Sciatic nerve (tissue), 2 donors: ENCODE data around the gene IBSP. TPM values are rescaled to one million over a fixed set of nuclear protein-coding genes. Genes with fewer than 3 reads are reported as not detected.
A peak's percentile ranks its signal among the peaks of the same experiment; 100 is the strongest.

Experiments
- ATAC-seq: fragments of 200-7000 bp; cut with Tn5 transposase; one replicate; pipeline ENCODE4 v1.9.1; 2020; ENCODE audit warnings: mild to moderate bottlenecking, moderate library complexity
- DNase-seq: peaks from one replicate; pipeline ENCODE4 v3.0.0-alpha.2; 2020; ENCODE audit warnings: low spot score
- intact Hi-C: fragments of 100-400 bp; cut with DNase I; formaldehyde crosslinking; loops from one replicate; pipeline ENCODE4 v1.14.2; 2022
- total RNA-seq: library from RNA; stranded (reverse); fragmentation: NEBNext Ultra II Directional; extraction: Animal tissue kit (Norgen Biotek cat#: 25700); gene quantifications from one replicate; pipeline ENCODE4 v1.2.1, GENCODE V29; 2021
- donor health status: DM: no; HTN: no; CAD: no.
- donor health status: DM: no; HTN: no; CAD: no.

Gene IBSP, protein sequence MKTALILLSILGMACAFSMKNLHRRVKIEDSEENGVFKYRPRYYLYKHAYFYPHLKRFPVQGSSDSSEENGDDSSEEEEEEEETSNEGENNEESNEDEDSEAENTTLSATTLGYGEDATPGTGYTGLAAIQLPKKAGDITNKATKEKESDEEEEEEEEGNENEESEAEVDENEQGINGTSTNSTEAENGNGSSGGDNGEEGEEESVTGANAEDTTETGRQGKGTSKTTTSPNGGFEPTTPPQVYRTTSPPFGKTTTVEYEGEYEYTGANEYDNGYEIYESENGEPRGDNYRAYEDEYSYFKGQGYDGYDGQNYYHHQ
- total RNA-seq: not detected

DNA sequence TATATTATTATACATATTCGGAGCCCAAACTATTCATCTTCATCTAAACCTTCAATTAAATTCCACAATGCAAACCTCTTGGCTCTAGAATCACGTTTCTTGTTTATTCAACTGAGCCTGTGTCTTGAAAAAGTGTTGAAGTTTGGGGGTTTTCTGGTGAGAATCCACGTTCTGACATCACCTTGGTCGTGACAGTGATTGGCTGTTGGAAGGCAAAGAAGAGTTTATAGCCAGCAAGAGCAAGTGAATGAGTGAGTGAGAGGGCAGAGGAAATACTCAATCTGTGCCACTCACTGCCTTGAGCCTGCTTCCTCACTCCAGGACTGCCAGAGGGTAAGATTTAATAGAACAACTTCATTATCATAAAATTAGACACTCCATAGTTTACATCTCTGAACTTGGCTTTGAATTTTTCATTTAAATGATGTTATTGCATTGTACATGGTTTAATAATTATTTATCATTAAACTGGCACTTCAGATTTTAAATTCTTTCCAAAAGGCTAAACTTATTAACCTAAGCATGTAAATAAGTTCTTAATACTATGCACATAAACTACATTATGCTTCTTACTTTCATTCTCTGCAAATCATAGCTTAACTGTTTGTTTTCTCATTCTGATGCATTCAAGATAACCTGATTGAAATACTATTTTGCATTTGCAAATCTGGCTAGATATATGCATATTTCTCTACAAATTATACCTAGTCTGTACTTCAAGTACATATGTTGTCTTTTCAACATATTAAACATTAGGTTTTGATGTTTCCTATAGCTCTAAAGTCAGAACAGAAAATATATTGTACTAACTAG is at the start of gene IBSP:
Gene IBSP (plus strand): TSS at position 254 of the 813 bp plus-strand sequence. CDS start 2,808 bp downstream, outside the sequence.
- intact Hi-C loops: no loop called here
- DNase-seq: no peak
- no peak for ATAC-seq

DNA sequence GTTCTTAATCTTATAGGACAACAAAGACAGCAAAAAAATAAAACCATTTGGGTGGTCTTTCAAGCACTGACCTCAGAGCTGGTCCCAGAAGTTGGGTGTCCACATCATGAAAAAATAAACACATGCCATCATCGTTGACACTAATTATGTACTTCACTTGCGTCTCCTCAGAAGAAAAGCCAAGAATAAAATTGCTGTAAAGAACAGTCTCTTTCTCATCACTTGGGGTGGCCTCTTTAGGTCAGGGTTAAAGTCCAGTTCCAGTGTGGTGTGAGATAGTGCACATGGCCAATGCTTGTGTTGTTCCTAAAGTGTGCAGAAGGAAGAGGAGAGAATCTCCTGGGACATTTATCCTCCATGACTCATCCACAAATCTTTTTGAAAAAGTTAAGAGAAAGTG is 49.5 kb upstream of the IBSP start:
- DNase-seq (no peak), ATAC-seq (peak; percentile 34)
- intact Hi-C loops: no loop called here

- DNase-seq (no peak), ATAC-seq (no peak)
- intact Hi-C loops: no loop called here
Observed at GRCh38 chr4:87758270-87758669, 41.1 kb upstream of the IBSP start.

- ATAC-seq (no peak), DNase-seq (no peak)
- intact Hi-C loops: no loop called here
Observed at GRCh38 chr4:87762311-87762710, 37.0 kb upstream of the IBSP start.

DNA sequence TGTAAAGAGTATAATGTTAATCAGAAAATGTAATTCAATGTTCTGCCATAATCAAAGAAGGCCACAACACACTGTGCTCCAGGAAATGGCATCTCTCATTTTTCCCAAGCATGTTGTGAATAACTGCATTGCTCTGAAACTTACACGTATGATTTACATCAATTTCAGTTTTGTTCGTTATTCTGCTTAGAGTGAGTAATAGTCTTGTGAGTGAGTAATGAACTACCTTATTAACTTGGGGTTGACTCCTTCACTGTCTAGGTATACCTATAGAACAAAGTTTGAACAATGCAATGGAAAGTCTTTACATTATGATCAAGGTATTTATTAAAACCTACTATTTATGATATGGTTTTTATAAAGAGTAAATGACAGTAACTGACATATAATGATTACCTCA is 17.8 kb upstream of the IBSP start:
- ATAC-seq: no peak
- no peak for DNase-seq
- intact Hi-C loops: no loop called here

DNA sequence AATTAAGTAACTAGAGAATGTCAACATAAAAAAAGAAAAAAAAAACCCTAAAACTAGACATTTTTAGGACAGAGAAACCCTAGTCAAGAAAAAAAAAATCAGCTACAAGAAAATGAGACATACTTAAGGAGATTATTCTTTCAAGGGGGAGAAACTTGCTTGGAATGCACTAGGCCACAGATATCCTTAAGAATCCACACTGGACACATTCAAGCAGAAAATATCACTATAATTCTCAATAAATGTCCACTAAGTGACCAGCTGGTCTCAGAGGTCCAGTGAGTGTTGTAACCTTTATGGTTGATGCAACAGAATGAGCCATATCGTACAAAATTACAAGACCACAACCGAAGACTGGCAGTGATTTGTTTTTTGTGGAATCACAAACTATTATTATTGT is 15.6 kb upstream of the IBSP start:
- ATAC-seq: no peak
- intact Hi-C loops: no loop called here
- DNase-seq: no peak

- ATAC-seq (no peak), DNase-seq (no peak)
- intact Hi-C loops: no loop called here
Observed at GRCh38 chr4:87785731-87786509, 13.4 kb upstream of the IBSP start.

DNA sequence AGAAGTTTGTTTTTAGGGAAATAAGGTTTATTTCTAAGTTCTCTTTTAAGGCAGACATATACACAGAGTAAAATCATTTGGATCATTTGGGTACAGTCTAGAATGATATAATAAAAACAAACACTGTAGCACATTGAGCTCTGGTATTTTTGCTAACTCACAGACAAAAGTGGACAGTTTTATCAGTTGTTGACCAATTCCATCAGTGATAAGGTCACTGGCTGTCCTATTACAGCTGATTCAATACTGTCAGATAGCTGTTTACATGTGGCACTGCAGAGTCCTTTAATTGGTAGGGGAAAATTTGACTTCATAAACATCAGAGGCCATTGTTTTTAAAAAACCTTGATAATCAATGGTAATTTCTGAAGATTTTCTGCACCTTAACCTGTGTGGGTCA is 3.5 kb downstream of the IBSP start:
- ATAC-seq: no peak
- intact Hi-C loops: no loop called here
- no peak for DNase-seq

- DNase-seq: no peak
- intact Hi-C loops: no loop called here
- ATAC-seq: no peak
Observed at GRCh38 chr4:87803421-87803820, 4.1 kb downstream of the IBSP start.

DNA sequence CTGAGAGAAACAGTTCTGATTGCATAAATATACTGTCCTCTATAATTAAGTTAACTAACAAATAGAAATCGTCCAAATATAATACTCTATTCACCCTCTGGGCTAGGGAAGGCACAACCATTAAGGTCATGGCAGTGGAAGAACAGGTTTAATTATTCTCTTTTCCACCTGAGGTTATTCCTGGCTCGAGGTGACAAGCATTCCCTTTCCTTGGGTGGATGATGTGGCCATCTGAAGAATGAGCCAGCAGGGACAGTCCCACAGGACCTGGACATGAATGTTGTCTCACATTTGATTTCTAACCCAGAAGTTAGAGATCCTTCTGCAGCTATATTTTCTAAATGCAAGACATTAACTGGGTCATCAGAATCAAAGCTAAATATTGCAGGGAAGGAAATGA is 5.5 kb downstream of the IBSP start:
- DNase-seq: no peak

DNA sequence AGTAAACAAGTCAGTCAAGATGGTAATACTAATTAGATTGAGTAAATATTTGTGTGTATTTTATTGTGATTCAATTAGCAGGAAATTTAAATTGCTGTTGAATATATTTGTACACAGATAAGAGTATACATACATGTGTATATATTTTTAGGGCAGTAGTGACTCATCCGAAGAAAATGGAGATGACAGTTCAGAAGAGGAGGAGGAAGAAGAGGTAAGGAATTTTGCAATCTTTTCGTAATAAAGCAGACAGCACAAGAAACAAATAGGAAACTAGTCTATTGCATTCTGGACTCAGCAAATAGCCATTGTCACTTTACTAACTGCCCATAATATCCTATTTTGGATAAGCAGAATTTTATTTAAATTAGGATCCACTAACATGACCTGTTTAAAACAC is 6.6 kb downstream of the IBSP start:
- DNase-seq: no peak
- intact Hi-C loops: no loop called here
- no peak for ATAC-seq

More for the DNA sequence above, 5.5 kb downstream of the IBSP start:
- intact Hi-C loops: no loop called here
- no peak for ATAC-seq

GRCh38 chr4:87806520-87806919 is 7.2 kb downstream of the IBSP start:
- intact Hi-C loops: no loop called here
- DNase-seq (no peak), ATAC-seq (no peak)

DNA sequence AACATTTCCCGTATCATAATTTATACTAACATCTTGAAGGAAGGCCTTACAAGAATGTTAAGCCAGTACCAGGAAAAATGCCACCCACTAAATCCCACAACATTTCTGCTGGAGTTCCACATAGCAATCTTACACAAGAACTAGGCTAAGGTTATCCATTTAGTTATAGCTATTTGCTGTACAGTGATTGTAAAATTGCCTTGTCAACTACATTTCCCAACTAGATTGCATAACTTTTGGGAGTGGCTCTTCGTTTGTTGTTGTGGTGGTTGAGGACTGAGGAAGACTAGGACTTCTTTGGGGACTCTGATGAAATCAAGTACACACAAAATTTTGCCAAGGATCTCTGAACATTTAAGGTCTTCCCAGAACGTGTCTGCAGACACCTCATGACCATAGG is 8.0 kb downstream of the IBSP start:
- ATAC-seq: peak; percentile 48
- intact Hi-C loops: no loop called here
- no peak for DNase-seq

DNA sequence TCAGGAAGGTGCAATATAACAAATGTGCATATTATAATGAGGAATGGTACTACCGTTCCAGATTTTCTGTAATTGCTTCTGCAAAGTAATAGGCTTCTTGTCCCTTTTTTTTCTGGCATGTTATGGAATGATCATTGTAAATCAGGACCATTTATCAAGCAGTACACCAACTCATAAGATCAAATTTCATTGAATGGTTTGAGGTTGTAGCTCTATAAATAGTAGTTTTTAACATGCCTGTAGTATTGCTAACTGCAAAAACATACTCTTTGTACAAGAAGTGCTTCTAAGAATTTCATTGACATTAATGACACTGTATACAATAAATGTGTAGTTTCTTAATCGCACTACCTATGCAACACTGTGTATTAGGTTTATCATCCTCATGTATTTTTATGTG is 12.6 kb downstream of the IBSP start:
- DNase-seq (no peak), ATAC-seq (no peak)
- intact Hi-C loops: no loop called here

DNA sequence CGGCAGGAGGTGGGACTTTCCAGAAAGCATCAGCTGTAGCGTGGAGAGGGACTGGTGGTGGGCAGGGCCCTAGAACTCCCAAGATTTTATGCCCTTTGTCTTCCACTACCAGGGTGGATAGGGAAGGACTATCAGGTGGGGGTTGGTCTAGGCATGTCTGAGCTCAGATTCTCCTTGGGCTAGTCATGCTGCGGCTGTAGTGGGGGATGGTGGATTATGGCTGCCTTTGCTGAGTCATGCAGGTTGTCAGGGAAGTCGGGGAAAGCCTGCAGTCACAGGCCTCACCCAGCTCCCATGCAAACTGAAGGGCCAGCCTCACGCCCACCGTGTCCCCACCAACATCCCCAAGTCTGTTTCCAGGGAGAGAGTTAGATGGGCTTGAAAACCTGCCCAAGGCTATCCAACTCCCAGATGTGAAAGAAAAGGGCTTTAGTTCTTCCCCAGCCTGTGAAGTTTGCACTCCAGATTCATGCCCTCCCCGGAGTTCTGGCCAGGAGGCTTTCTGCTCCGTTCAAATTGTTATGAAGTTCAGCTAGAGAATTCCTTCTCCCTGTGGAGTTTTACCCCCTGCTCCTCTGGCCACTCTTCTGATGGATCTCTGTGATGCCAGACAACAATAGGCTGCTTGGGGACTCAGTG is 20.0 kb downstream of the IBSP start:
- DNase-seq (no peak), ATAC-seq (no peak)
- intact Hi-C loops: no loop called here

DNA sequence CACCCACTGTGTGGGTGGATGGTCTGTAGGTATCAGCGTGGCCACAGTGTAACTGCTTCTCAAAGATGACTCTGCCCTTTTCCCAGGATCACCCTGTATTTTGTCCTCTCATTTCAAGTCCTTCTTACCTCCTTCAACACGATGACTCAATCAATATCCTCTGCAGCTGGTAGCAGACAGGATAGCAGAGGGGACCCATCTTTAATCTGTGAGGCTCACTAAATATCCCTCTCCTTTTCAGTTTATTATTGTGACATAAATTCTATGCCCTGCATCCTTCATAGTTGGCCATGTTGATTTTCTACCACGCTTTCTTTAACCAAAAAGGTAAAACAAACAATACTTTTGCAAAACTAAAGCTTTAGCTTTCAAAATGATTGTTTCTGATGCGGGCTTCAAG is 23.8 kb downstream of the IBSP start:
- intact Hi-C loops: no loop called here
- ATAC-seq (no peak), DNase-seq (no peak)

DNA sequence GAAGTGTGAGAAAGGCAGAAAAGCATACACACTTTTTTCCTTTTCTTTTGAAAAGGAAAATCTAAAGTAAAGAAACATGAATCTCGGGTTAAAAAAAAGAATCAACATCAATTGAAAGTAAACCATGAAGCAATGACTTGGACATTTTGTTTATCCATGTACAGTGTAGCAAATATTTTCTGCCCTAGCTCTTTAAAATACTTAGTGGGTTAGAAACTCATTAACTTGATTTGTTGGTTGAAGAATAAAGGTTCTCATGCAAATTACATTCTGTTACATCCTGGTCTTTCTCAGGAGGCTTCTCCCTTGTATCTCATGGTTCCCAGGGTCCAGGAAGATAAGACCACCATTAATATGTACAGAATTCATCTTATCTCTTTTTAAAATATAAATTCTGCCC is 24.4 kb downstream of the IBSP start:
- DNase-seq: no peak
- intact Hi-C loops: no loop called here
- no peak for ATAC-seq

GRCh38 chr4:87824352-87824751 is 25.0 kb downstream of the IBSP start:
- intact Hi-C loops: no loop called here
- no peak for DNase-seq
- ATAC-seq: no peak

GRCh38 chr4:87832669-87833068 is 33.3 kb downstream of the IBSP start, which contains the start of gene MEPE:
TSS of gene MEPE (plus strand) at chr4:87832969. CDS start at chr4:87834715, 1,746 bp downstream.
- intact Hi-C loops: no loop called here
- ATAC-seq (no peak), DNase-seq (no peak)
